Stimulated activated CD4-positive, alpha-beta T cell treated with anti-CD3 and anti-CD28 coated beads, Interleukin-15, amount 100 ng/mL, for 1 hour (primary cell): ENCODE data around the gene IL36RN.

Experiments
- DNase-seq, 2 donors: peaks; one replicate each; pipeline ENCODE4 v3.0.0-alpha.2; 2020; ENCODE audit warnings: low read depth in 1 of 2, low spot score in 1 of 2

The IL36RN gene

GRCh38 chr2:113058998-113059960 is at the start of gene IL36RN:
Gene IL36RN, plus strand, starts transcription at chr2:113059198. Its CDS starts 241 bp downstream, at chr2:113059439.
- no peak for DNase-seq

GRCh38 chr2:113009622-113010021 is 49.4 kb upstream of the IL36RN start:
- DNase-seq: no peak

GRCh38 chr2:113010088-113010487 is 48.9 kb upstream of the IL36RN start:
- DNase-seq: no peak

- DNase-seq: no peak
These were observed 47.9 kb upstream of the IL36RN start for GRCh38 chr2:113011108-113011507.

GRCh38 chr2:113012436-113013335 is 46.3 kb upstream of the IL36RN start:
- no peak for DNase-seq

GRCh38 chr2:113013336-113013661 is 45.7 kb upstream of the IL36RN start:
- no peak for DNase-seq

GRCh38 chr2:113014067-113014466 is 44.9 kb upstream of the IL36RN start:
- no peak for DNase-seq

- DNase-seq: no peak
These were observed 44.0 kb upstream of the IL36RN start for GRCh38 chr2:113015042-113015441.

GRCh38 chr2:113015655-113016054 is 43.3 kb upstream of the IL36RN start:
- no peak for DNase-seq

GRCh38 chr2:113018509-113018908 is 40.5 kb upstream of the IL36RN start:
- DNase-seq: no peak

GRCh38 chr2:113021312-113021711 is 37.7 kb upstream of the IL36RN start:
- DNase-seq: no peak

GRCh38 chr2:113024764-113025163 is 34.2 kb upstream of the IL36RN start:
- no peak for DNase-seq

GRCh38 chr2:113025737-113026136 is 33.3 kb upstream of the IL36RN start:
- DNase-seq: no peak

- no peak for DNase-seq
These were observed 31.3 kb upstream of the IL36RN start for GRCh38 chr2:113027691-113028090.

- DNase-seq: no peak
These were observed 30.9 kb upstream of the IL36RN start for GRCh38 chr2:113028112-113028511.

- no peak for DNase-seq
These were observed 26.3 kb upstream of the IL36RN start for GRCh38 chr2:113032737-113033136.

GRCh38 chr2:113034016-113034415 is 25.0 kb upstream of the IL36RN start:
- DNase-seq: no peak

- no peak for DNase-seq
These were observed 22.2 kb upstream of the IL36RN start for GRCh38 chr2:113036763-113037162.

- no peak for DNase-seq
These were observed 20.7 kb upstream of the IL36RN start for GRCh38 chr2:113038291-113038690.

GRCh38 chr2:113039158-113039557 is 19.8 kb upstream of the IL36RN start:
- DNase-seq: no peak

GRCh38 chr2:113039719-113040118 is 19.3 kb upstream of the IL36RN start:
- no peak for DNase-seq

GRCh38 chr2:113041871-113042270 is 17.1 kb upstream of the IL36RN start:
- no peak for DNase-seq
